Measurements from ENCODE around the gene CRADD. TPM values are rescaled to one million over a fixed set of nuclear protein-coding genes. Genes with fewer than 3 reads are reported as not detected.

CRADD gene
- total and polyA plus RNA-seq, 2 donors (not counting 3 experiments of a cell fraction or from before 2014, with no cell fraction given): 11.7 to 14.5 TPM

- Histone ChIP-seq H3K36me3 (ENCODE audit: control insufficient read depth in 2 of 2, extremely low read depth in 1 of 2, insufficient read depth in 2 of 2, low read length in 2 of 2) (no peaks in the 10 kb centered on the region), H4K20me1 (replicated peaks; ENCODE audit: control insufficient read depth, extremely low read depth, insufficient read depth, low read length) (no peaks in the 10 kb centered on the region), H3K9me3 (replicated peaks; ENCODE audit: control insufficient read depth, insufficient read depth, low read length) (no peaks in the 10 kb centered on the region), H3K9ac (replicated peaks; ENCODE audit: extremely low read depth, insufficient read depth, low read length) (no peak overlapping the region), H3K4me2 (ENCODE audit: insufficient read depth, low read length) (no peak overlapping the region), H3K27me3 (ENCODE audit: control insufficient read depth in 2 of 2, insufficient read depth in 2 of 2, low read length in 2 of 2) (no peaks in the 10 kb centered on the region), H3K4me3 (replicated peaks in 1 of 3; ENCODE audit: insufficient read depth in 1 of 3, low read depth in 1 of 3, low read length in 3 of 3) (no peak overlapping the region), H3K4me1 (ENCODE audit: control insufficient read depth, extremely low read depth, insufficient read depth, low read length) (no peaks in the 10 kb centered on the region), H3K9me1 (replicated peaks; ENCODE audit: control insufficient read depth, extremely low read depth, insufficient read depth, low read length) (no peaks in the 10 kb centered on the region), H2AFZ (ENCODE audit: low read depth, low read length) (no peak overlapping the region), H3K79me2 (ENCODE audit: control insufficient read depth, insufficient read depth, low read length) (no peaks in the 10 kb centered on the region), H3K27ac (ENCODE audit: insufficient read depth, low read depth, low read length) (no peak overlapping the region)
- POLR2A ChIA-PET: no interaction called here
- CTCF ChIA-PET: interaction anchor here (0.9 to 1.6 kb wide), 2 partner anchors 27 to 45 kb away, joined by 3 to 4 read pairs; no protein-coding TSS in a partner anchor
- dilution Hi-C loops (cut with MboI; ENCODE audit: extremely low pct_ligation_motif_present, low sequenced_read_pairs): no loop called here
- BruUV-seq (replicated peaks): no TSS peak
- DNase-seq (ENCODE audit: low read depth, low spot score): no peak
- TF ChIP-seq GATA2 (IDR thresholded peaks at IDR 0.05; ENCODE audit: insufficient read depth, insufficient read length, low read depth, low read length): no peak
- no peak for TF ChIP-seq JUN (IDR thresholded peaks at IDR 0.05; ENCODE audit: borderline replicate concordance, insufficient read depth, insufficient read length, low read depth)
- TF ChIP-seq MAX (IDR thresholded peaks at IDR 0.05; ENCODE audit: insufficient read depth, insufficient read length): no peak
- intact Hi-C loops (cut with micrococcal nuclease): no loop called here
- FAIRE-seq: no peak
These were observed 135.5 kb downstream of the CRADD start for GRCh38 chr12:93812626-93813025.

- Histone ChIP-seq H3K36me3 (ENCODE audit: control insufficient read depth in 2 of 2, extremely low read depth in 1 of 2, insufficient read depth in 2 of 2, low read length in 2 of 2) (no peaks in the 10 kb centered on the region), H3K9ac (replicated peaks; ENCODE audit: extremely low read depth, insufficient read depth, low read length) (no peak overlapping the region), H3K9me1 (replicated peaks; ENCODE audit: control insufficient read depth, extremely low read depth, insufficient read depth, low read length) (no peaks in the 10 kb centered on the region), H3K4me3 (replicated peaks in 1 of 3; ENCODE audit: insufficient read depth in 1 of 3, low read depth in 1 of 3, low read length in 3 of 3) (no peak overlapping the region), H4K20me1 (replicated peaks; ENCODE audit: control insufficient read depth, extremely low read depth, insufficient read depth, low read length) (no peaks in the 10 kb centered on the region), H3K27me3 (ENCODE audit: control insufficient read depth in 2 of 2, insufficient read depth in 2 of 2, low read length in 2 of 2) (no peaks in the 10 kb centered on the region), H3K4me2 (ENCODE audit: insufficient read depth, low read length) (no peak overlapping the region), H3K4me1 (ENCODE audit: control insufficient read depth, extremely low read depth, insufficient read depth, low read length) (no peaks in the 10 kb centered on the region), H2AFZ (ENCODE audit: low read depth, low read length) (no peak overlapping the region), H3K9me3 (replicated peaks; ENCODE audit: control insufficient read depth, insufficient read depth, low read length) (no peaks in the 10 kb centered on the region), H3K27ac (ENCODE audit: insufficient read depth, low read depth, low read length) (no peak overlapping the region), H3K79me2 (ENCODE audit: control insufficient read depth, insufficient read depth, low read length) (no peaks in the 10 kb centered on the region)
- peak; percentile 12 for FAIRE-seq
- dilution Hi-C loops (cut with MboI; ENCODE audit: extremely low pct_ligation_motif_present, low sequenced_read_pairs) (no loop called here), intact Hi-C loops (cut with micrococcal nuclease) (no loop called here)
- CTCF ChIA-PET: interaction anchor here (1.6 kb wide), 1 partner anchor 46 kb away, joined by 4 read pairs; no protein-coding TSS in a partner anchor
- DNase-seq (ENCODE audit: low read depth, low spot score): peak; percentile 42
- POLR2A ChIA-PET: no interaction called here
- no TSS peak for BruUV-seq (replicated peaks)
- TF ChIP-seq POLR2AphosphoS5 (IDR thresholded peaks at IDR 0.05; ENCODE audit: insufficient read depth, low read depth, low read length) (no peak), EZH2 (IDR thresholded peaks at IDR 0.05; ENCODE audit: borderline replicate concordance, low read depth, low read length, severe bottlenecking) (no peak), MAX (IDR thresholded peaks at IDR 0.05; ENCODE audit: insufficient read depth, insufficient read length) (no peak), MYC (IDR thresholded peaks at IDR 0.05; ENCODE audit: low read depth, low read length) (no peak), POLR2A (IDR thresholded peaks at IDR 0.05; ENCODE audit: low read depth, low read length) (no peak), FOS (IDR thresholded peaks at IDR 0.05; ENCODE audit: borderline replicate concordance, insufficient read depth, low read length) (no peak)
These were observed 136.0 kb downstream of the CRADD start for GRCh38 chr12:93813186-93813585.
